Left hindlimb (tissue), 1 donor: ENCODE data around the gene PTPN9.
"Not testable (repeated sequence)": the region's sequence is repeated elsewhere in the genome, so short reads cannot be mapped to it uniquely, and the experiment has no call there.

ENCODE experiments used
- DNase-seq: peaks from one replicate; pipeline ENCODE4 v3.0.0-alpha.2; 2018

The PTPN9 gene

DNA sequence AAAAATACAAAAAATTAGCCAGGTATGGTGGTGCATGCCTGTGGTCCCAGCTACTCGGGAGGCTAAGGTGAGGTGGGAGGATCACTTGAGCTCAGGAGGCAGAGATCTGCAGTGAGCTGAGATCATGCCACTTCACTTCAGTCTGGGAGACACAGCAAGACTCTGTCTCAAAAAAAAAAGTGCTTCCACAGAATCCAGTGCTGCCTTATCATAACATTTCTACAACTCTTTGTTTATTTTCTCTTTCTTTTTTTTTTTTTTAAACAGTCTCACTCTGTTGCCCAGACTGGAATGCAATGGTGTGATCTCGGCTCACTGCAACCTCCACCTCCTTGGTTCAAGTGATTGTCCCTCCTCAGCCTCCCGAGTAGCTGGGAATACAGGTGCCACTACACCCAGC, 53.4 kb downstream of the PTPN9 start:
- DNase-seq = not testable (repeated sequence)

DNA sequence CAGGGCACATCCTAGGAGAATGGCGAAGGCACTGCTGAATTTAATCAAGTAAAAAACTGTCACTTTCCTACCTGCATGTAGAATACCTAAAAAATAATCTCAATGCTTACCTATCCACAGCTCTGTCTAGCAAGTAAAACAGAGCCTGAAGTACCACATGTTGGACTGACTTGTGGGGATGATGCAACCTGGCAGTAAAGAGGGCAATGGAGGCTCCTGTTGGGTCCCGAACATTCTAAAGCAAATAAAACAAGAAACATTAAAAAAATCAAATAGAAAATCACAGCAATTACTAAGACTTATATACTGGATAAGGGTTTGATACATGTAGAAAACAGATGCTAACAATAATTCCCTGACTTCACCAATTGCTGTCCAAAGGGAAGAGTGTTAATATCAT, 56.1 kb downstream of the PTPN9 start:
- no peak for DNase-seq

DNA sequence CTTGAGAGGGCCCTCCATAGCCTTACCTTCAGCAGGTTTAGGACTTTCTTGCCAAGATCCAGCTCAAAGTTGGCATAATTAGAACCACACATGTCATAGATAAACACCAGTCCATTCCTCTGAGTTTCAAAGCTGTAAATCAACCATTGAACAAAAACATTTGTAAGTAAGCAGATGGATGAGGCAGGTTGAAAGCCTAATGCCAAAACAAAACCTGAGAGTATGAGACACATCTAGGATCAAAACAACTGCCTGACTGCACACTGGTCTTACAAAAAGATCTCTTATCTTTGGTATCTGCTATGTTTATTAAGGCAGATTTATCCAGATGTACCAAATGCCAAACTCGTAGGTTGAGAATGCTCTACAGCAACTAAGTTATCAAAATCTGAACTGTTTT, 61.9 kb downstream of the PTPN9 start:
- no peak for DNase-seq

DNA sequence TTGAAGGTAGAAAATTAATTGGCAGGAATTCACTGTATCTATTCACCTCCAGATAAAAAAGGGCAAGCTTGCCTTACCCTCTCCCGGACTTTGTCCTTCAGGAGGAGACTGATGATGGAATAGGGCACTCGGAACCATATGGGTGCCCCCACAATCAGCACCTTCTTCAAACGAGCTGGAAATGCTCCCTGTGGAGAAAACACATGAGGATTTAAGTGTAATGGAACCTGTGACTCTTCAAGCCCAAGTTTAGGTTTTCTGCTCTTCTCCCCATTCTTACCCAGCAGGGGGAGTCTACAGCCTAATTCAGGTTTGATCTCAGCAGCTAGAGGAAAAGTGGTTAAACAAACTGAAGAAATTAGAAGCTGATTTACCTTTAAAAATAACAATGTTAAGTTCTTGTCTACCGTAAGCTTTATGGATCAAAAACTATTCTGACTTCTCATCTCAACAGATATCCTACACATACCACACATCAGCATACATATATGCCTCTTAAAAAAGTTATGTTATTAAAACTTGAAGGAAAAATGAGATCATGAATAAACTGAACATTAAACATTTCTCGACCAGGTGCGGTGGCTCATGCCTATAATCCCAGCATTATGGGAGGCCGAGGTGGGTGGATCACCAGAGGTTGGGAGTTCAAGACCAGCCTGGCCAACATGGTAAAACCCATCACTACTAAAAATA, 70.1 kb downstream of the PTPN9 start:
- DNase-seq = no peak

DNA sequence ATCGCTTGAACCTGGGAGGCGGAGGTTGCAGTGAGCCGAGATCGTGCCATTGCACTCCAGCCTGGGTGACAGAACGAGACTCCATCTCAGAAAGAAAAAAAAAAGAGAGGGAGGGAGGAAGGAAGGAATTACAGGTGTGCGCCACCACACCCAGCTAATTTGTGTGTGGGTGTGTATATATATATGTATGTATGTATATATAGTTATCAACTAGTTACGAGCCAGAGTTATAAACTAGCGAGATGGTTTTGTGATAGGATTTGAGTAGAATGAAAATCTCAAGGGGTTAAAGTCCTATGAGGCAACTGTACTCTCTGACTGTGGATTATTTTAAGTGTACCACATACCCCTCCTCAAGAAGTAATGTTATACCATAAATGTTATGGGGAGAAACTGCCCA, 76.8 kb downstream of the PTPN9 start:
- no peak for DNase-seq

DNA sequence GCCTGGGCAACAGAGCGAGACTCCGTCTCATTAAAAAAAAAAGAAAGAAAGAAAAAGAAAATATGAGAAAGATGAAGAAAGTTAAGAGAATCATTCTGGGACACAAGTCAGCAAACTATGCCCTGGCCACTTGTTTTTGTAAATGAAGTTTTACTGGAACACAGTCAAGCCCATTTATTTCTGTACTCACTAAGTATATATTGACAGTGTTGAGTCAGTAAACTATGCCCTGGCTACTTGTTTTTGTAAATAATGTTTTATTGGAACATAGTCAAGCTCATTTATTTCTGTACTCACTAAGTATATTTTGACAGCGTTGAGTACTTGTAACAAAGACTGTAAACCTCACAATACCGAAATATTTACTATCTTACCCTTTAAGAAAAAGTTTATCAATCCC, 85.4 kb downstream of the PTPN9 start:
- DNase-seq = no peak

DNA sequence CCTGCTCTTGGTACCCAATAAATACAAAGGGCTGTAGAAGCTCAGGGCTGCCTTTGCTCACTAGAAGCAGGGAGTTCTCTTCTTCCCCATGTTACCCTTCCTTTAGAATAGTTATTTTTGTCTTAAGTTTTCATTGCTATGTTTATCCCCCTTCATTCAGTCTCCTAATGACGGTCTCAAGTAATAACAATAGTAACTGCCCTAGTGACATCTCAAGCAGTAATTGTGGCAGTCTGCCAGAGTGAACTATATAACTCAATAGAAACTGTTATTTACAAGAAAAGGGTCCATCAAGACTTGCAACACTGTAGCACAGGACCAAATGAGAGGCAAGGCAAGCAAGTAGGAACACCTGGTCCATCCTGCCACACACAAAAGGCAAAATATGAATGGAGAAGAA, 95.2 kb downstream of the PTPN9 start:
- no peak for DNase-seq

DNA sequence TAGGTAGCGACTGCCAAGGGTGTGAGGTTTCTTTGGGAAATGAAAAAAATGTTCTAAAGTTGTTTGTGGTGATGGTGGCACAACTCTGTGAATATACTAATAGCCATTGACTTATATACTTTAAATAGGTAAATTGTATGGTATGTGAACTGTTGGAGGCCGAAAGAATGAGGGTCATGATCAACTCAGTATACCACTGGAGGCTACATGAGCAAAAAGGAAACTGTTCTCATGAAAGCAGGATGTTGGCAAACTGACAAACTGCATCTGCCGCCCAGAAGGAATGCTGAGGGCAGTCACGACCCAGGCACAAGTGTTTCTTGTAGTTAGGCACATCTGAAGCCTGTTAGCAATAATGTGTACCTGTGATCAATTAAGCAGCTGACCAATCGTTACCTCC, 95.6 kb downstream of the PTPN9 start:
- DNase-seq = not testable (repeated sequence)

DNA sequence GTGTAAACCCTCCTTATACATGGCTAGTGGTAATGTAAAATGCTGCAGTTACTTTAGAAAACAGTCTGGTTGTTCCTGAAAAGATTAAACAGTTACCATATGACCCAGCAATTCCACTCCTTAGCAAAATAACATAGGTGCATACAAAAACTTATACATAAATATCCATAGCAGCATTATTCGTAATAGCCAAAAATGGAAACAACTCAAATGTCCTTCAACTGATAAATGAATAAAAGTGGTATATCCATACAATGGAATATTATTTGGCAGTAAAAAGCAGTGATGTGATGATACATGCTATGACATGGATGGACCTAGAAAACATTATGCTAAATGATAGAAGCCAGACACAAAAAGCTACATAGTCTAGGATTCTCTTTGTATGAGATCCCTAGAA, 96.0 kb downstream of the PTPN9 start:
- DNase-seq = no peak

DNA sequence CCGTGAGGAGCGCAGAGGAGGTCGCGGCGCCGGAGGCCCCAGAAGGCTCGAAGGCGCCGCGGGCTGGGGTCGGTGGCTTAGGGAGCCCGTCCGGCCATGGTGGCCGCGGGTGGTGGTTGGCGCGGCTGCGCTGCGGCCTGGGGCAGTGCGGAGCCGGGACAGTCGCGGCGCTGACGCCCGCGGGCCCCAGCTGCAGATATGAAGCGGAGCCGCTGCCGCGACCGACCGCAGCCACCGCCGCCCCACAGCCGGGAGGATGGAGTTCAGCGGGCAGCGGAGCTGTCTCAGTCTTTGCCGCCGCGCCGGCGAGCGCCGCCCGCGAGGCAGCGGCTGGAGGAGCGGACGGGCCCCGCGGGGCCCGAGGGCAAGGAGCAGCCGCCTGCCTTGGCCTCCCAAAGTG, 98.7 kb downstream of the PTPN9 start:
- not testable (repeated sequence) for DNase-seq

DNA sequence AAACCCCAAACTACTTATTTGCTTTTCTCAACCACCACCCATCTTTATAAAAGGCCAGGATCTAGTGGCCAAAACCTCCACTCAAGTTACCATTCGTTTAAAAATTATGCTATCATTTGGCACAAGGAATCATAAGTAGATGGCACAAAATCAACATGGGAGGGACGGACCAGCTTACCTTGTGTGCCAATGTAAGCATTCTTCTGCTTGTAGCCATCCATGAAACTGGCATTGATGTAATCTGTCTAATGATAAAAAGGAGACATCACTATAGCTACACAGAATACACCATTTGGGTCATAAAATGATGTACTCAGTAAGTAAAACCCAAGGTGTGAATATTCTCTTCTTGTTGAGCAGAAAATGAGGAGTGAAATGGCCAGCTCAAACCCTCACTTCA, 99.4 kb downstream of the PTPN9 start:
- no peak for DNase-seq

DNA sequence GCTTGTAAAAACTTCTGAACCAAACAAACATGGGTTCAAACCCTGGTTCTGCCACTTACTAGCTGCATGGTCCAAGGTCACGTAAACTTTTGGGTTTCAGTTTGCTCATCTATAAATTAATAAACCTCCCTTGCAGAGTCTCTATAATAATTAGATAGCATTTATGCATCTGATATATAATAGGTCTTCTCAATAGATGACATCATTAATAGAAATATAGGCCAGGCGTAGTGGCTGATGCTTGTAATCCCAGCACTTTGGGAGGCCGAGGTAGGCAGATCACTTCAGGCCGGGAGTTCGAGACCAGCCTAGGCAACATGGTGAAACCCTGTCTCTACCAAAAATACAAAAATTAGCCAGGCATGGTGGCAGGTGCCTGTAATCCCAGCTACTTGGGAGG, 102.0 kb downstream of the PTPN9 start:
- not testable (repeated sequence) for DNase-seq

DNA sequence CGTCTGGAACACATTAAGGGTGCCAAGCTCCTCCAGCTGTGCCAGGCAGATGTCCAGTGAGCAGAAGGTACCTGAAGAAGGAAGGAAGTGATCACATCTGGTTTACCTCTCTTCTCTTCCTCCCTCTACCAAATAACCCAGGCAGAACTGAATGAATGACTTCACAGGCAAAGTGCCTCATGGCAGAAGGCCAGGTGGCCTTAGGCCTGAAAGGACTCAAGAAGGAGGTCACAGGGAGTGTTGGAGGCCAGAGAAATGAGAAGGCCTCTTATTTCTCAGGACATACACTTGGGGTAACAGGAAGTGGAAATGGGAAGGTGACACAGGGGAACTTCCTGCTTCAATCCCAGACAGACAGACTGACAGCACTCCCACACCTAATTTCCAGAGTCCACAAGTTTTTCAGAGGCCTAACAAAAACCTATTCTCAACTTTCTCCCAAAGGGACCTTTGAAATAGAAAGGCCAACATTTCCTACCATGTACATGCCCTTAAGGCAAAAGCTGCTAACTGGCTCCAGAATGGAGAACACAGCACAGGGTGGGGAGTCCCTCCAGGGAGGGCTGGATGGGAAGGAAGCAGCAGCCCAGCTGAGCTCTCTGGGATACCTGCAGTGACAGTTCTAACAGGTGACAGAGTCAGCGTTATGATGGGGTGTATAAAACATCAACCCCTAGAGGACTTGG, 110.1 kb downstream of the PTPN9 start:
- DNase-seq = no peak

DNA sequence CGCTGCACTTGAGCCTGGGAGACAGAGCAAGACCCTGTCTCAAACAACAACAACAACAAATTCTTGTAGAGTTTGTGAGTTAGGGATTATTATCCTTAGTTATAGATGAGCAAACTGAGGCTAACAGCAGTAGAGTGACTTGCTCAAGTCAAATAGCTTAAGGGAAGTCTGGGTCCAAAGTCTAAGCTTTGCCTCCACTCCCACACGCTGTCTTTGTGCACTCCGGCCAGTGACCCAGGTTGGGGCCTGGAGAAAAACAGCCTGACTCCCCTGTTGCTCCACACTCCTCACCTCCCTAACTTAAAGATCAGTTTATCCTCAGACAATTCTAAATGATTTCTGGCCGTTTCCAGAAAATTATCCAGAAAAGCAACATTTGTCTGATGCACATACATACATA, 118.5 kb downstream of the PTPN9 start:
- DNase-seq = no peak

DNA sequence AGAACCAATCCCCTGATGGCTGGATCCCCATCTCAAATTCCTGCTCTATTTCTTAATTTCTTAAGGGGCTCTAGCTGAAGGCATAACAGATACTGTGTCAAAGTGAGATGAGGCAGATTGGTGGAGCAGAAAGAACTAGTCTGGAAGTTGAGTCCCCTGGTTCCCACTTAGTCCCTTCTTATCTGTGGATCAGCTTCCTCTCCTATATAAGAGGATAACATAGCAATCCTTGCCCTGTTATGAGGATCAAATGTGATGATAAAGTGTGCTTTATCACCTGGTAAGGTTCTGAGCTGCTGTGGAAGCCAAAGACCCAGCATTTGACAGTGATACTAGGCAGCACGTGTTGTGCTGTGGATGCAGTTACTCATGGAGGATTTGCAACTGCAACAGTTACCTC, 119.5 kb downstream of the PTPN9 start:
- no peak for DNase-seq

DNA sequence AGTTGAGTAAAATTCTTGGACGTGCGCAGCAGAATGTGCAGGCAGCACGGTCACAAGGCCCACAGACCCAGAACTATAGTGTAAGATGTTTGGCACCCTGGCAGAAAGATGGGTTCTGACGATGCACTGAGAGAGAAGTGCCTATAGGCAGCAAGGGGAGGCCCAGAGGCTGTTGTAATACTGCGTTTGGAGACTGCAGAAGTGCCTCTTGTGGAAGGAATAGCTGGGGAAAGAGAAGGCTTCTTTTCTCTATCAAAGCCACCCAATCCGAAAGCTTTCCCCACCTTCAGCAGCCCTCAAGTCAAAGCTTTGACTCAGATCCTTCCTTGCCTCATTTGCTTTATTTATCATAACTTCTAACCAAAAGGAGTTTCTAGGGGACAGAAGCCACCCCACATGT, 122.4 kb downstream of the PTPN9 start:
- no peak for DNase-seq

DNA sequence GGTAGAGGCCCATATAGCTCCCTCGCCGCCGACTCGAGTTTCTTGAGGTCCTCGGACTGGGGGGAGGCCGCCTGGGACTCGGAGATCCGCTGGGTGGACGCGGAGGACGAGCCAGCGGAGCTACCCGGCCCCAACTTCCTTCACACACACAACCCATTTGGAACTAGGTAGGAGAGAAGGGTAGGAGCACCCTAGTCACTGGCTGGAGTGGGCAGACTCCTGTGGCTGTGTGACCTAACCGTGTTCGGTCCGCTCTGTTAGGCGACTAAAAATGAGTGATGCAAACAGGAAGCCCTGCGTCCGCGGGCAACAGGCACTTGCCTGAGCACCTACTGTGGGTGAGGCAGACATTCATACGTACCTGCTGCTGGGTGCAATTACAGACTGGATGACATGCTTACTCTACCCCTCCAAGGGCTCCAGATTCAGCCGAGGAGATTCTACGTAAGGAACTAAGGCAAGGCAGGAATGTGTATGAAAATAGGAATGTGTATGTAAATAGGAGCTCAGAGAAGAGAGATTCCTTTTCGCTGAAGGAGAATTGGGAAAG, 123.1 kb downstream of the PTPN9 start:
- DNase-seq = no peak

DNA sequence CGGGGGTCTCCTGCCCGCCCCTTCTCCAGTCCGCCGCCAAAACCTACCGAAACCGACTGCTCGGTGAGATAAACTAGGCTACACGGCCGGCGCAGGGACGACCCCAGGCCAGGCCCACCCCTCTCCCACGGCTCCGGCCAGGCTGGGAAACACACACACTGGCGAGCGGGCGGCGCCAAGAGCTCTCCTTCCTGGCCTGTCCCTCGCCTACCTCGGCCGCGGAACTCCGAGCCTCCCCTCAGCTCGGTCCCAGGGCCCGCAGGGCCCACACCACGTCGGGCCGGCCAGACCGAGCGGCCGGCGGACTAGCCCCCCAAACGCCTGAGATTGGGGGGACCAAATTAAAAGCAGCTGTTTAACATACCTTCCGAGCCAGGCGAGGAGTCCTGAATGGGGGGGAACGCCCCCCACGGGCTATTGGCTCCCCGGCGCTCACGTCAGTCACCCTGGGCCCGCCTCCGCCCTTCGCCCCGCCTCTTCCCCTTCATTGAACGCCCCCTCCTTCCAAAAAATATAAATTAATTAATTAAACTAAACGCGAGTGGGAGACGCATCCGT, 123.6 kb downstream of the PTPN9 start:
- peak; percentile 92 for DNase-seq

DNA sequence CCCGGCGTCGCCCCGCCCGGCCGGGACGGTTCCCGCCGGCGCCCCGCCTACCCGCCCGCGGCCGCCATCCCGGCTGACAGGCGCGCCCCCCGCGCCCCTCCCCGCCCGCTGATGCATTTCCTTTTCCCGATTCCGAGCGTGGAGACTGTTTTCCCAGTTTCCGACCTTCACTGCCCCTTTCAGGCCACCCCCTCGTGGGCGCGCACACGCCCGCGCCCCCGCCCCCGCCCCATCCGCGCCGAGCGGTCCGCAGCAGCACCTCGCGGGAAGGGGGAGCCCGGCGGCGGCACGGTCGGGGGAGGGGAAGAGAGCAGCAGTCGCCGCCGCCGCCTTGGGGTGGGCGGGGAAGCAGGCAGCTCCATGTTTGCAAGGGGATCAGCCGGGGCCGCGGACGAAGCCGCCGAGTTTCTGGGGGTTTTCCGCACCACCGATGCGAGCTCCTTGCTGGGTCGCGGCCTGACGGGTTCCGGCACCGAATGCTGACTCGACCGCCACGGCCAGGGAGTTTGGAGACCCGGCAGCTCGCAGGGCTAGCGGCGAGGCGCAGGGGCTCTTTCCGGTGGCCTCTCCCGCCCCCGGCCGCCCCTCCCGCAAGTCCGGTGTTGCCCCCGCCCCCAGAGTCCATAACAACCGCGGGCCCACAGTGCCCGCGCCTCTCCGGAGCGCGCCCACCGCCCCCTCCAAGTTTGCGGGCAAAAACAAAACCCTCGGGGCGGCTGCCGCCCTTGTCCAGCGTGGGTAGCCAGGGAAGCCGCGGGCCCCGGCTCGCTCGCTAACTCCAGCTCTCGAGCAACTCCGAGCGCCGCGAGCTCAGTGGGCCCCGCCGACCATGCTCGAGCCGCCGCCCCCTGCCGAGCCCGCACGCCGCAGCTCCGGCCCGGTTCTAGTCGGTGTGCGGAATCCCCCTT, 124.4 kb downstream of the PTPN9 start:
- DNase-seq = peak; percentile 92

DNA sequence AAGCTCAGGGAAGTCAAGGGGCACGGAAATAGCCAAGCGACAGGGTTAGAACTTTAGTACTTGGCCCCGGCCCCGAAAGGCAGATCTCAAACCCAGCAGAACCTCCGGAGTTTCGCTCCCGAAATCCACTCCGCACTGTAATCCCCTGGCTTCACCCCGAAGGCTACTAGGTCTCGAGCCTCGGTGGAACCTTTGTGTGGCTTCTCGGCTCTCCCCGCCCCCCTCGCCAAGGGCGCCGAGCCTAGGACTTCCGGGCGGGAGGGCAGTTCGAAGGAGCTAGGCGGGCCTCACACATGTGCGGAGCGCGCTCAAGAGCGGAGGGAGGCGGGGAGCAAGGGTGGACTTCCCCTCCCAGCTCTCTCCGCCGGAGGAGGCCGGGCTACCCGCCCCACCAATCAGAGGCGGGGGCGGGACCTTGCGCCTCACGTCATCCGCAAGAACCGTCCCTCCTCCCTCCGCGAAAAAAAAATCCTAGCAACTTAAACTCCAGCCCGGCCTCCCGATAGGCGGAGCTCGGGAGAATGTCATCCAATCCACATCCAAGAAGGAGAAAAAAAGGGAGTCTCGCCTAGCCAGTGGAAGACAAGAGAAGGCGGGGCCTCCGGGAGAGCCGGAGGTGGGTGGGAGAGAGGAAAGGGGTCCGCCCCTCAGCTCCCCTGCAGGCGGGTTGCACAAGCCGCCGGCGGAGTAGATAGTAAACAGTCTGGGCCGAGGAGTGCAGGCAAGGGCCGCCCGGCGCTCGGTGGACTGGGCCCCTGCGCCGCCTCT, 125.2 kb downstream of the PTPN9 start:
- DNase-seq = peak; percentile 99

DNA sequence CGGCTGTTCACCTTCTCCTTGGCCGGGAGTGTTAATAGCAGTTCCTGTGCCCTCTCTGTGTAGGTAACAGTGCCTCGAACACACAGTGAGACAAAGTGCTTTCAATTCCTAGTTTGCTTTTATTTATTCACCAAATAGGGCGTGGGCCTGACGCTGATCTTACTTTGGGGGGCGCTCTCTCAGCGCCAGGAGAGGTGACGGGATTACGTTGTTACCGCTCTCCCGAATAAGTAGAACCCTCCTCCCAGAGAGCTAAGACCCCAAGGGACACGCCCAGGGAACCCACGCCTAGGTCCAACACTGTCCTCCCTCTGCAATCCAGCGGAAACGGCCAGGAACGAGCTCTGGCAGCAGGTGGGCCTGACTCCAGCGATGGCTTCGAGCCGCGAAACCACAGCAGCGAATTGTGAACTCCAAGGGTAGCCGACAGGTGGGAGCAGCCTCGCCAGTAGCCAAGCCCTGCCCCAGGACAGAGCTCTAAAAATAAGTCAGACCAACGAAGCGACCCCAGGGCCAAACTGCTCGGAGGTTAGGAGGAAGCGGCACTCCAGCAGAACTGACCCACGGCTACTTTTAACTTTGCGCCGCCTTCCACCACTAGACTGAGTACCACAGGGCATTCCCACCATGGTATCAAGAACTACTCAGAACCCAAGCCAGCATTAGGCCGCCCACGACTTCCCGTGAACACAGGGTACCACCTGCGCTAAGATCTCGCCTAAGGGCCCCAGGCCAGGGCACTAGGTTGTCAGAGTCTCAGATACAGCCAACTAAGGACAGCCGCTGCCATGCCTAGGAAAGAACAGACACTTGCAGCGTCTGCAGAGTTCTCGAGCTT, 126.0 kb downstream of the PTPN9 start:
- peak; percentile 75 for DNase-seq
